Fibroblast of gingiva (primary cell): ENCODE measurements around the gene ELMO2.

Experiments
- DNase-seq: peaks from one replicate; pipeline ENCODE4 v3.0.0-alpha.2; 2011; ENCODE audit warnings: low read depth

The ELMO2 gene, protein sequence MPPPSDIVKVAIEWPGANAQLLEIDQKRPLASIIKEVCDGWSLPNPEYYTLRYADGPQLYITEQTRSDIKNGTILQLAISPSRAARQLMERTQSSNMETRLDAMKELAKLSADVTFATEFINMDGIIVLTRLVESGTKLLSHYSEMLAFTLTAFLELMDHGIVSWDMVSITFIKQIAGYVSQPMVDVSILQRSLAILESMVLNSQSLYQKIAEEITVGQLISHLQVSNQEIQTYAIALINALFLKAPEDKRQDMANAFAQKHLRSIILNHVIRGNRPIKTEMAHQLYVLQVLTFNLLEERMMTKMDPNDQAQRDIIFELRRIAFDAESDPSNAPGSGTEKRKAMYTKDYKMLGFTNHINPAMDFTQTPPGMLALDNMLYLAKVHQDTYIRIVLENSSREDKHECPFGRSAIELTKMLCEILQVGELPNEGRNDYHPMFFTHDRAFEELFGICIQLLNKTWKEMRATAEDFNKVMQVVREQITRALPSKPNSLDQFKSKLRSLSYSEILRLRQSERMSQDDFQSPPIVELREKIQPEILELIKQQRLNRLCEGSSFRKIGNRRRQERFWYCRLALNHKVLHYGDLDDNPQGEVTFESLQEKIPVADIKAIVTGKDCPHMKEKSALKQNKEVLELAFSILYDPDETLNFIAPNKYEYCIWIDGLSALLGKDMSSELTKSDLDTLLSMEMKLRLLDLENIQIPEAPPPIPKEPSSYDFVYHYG

DNA sequence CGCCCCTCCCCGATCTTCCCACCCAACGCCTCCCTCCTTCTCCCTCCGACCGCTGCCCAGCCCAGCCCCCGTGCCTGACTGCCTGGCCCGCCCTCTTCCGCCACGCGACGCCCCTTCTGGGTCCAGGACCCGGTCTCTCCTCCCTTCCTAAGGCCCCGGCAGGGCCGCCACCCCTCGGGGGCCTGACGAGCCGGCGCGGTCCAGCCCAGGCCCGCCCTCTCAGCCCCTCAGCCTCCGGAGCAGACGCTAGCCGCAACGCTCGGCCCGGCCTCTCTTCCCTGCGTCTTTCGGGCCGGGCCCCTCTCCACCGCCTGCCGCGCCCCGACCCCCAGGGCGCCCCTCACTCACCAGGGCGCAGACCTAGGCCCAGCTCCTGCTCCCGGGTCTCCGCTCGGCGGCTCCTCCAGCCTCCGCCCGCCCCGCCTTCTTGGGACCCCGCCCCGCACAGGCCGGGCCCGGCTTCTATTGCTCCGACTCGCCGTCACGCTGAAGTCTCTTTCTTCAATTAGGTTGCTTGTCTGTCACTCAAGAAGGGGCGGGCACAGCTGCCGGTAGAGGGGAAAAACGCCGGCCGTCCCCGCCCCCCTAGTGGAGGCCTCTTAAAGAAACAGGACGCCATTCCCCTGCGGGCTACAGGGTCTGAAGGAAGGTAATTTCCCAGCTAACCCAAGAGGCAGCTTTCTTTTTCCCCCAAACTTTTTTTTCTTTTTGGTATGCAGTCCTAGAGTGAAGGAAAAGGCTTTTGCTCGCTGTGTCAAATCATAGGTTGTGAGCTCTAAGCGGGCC, at the start of gene ELMO2:
Gene ELMO2 (minus strand): TSS at position 416 of the 786 bp plus-strand sequence. CDS start 12,133 bp downstream, outside the sequence.
- DNase-seq: peak; percentile 95

- no peak for DNase-seq
Measured at GRCh38 chr20:46455729-46456128, 49.3 kb upstream of the ELMO2 start.

DNA sequence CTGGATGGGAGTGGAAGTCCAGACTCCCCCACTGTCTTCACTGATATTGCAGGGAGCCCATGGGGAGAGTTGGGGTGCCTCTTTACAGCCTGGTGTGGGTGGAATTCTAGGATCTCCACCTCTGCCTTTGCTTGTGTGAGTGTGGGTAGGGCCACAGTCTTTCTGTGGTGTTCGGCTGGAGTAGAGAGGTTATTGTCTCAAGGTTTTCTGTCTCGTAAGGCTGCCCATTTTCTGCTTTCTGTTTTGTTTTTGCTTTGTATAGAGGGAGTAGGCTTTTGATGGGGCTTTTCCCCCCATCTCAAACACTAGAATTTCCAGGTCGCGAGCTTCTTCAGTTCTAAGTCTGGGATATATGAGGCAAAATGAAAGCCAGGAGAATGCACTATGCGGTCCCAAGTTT, 40.4 kb upstream of the ELMO2 start:
- no peak for DNase-seq

GRCh38 chr20:46439837-46440236, 33.4 kb upstream of the ELMO2 start:
- no peak for DNase-seq

DNA sequence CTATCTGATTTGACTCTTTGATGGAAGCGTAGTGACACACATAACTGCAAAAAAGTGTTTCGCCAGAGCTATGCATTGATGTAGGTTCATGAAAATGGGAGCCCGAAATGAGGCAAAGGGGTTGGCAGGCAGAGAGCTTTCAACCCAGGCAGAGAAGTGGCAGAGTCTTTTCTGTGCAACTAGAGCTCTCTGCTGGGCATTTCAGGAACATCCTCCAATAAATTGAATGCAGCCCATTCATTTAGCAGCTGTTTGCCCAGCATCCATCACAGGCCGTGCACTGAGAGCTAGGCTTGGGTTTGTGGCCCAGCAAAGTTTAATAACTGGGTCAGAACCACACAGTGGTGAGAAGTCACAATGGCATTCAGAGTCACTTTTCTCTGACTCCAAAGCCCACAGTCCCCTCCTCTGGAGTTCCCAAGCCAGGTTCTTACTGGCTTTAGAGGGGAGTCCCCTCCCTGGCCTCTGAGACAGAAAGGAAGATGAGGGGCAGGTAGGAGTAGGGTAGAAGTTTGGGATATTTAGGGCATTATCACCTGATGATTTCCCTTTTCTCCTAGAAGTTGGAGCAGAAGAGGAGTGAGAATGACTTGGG, 31.8 kb upstream of the ELMO2 start:
- peak; percentile 42 for DNase-seq

DNA sequence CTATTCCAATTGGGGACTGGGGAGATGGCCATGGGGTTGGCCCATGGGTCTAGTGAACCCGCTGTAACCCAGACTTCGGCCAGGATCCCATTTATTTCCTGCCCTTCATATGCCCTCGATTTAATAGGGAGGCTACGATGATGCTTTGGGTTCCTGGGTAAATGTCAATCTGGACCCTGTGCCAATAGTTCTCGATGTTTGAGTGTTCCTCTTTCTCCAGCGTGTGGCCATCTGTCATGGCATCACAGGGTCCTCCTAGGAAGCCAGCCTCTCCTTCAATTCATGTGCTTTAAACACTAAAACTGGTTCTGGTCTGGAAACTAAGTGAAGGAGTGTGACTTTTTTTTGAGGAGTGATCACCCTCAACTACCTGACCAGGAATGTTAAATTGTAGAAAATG, 28.7 kb upstream of the ELMO2 start:
- no peak for DNase-seq

DNA sequence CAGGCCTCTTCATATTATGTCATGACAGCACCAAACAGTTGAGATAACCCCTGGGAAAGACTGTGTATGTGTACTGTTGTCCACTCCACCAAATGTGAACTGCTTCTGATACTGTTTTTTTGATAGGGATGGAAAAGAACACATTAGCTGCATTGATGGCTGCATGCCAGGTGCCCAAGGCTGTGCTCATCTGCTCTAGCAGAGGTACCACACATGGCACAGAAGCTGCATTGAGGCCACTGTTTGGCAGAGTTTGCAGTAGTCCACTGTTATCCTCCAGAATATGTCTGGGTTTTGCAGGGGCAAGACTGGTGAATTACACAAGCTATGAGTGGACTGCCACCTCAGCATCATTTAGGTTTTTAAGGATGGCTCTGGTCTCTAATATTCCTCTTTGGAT, 28.2 kb upstream of the ELMO2 start:
- no peak for DNase-seq

- DNase-seq: no peak
Measured at GRCh38 chr20:46433051-46433450, 26.6 kb upstream of the ELMO2 start.

DNA sequence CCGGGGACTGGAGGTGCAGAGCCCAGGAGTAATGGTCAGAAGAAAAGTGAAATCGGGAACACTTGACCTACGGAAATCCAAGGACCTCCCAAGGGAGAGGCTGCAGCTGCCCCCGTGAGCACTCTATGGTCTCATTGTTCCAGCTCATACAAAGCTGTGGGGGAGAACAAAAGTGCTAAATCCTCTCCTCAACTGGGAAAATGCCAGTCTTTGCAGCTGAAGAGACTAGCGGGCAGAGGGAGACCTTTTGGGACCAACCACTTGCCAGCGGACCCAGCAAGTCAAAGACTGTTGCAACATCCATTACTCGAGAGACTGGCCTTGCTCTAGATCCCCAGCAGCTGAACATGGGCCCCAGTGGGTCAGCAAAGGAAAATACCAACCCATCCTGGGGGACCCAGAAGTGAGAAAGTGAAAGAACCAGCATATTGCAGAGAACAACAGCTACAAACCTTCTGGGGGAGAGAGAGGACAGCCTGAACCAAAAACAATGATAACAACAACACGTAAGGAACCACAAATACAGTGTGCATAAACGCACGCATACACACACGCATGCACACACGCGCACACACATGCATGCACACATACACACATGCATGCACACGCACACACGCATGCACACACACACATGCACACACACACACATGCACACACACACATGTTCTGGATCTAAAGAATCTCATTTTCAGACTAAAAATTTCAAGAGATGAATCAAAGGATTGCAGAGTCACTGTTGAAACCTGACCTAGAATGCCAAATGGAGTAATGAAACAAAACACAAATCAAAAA, 24.7 kb upstream of the ELMO2 start:
- DNase-seq: no peak

GRCh38 chr20:46427384-46427783, 21.0 kb upstream of the ELMO2 start:
- DNase-seq: no peak

DNA sequence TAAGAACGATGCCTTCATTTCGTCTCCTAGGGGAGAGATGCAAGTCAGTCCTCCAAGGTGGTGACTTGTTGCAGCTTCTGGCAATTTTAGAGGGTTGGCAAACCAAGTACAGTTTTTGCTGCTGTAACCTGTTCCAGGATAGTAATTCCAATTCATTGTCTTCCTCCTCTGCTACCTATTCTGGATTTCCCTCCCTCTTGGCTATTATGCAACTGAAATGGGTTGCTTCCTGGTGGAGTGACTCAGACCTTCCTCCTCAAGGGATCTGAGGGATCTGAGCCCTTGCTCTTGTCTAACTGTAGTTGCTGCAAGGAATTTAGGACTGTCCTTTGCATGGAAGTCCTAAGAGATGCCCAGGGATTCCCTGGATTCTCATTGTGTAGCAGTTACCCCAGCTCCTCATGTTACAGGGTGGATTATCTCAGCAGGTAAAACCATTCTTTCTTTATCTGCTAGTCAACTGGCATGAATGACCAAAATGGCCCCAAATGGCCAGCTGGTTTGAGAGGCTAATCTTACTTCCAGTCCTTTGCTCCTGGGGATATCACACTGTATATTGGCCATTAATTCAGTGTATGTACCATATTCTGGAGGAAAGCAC, 17.6 kb upstream of the ELMO2 start:
- no peak for DNase-seq

- DNase-seq: no peak
Measured at GRCh38 chr20:46423342-46423741, 16.9 kb upstream of the ELMO2 start.

GRCh38 chr20:46420878-46421277, 14.5 kb upstream of the ELMO2 start:
- no peak for DNase-seq

DNA sequence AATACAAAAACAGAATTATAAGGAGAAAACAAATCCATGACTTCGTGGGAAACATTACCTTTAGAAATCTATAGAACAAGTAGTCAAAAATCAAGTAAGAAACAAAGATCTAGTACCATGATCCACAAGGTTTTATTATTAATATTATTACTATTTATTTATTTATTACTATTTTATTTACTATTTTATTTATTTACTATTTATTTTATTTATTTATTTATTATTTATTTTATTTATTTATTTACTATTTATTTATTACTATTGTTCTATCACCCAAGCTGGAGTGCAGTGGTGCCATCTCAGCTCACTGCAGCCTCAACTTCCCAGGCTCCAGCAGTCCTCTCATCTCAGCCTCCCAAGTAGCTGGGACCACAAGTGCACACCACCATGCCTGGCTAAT, 13.5 kb upstream of the ELMO2 start:
- no peak for DNase-seq

GRCh38 chr20:46416839-46417238, 10.4 kb upstream of the ELMO2 start:
- DNase-seq: no peak

- DNase-seq: no peak
Measured at GRCh38 chr20:46416421-46416820, 10.0 kb upstream of the ELMO2 start.

GRCh38 chr20:46415773-46416172, 9.4 kb upstream of the ELMO2 start:
- DNase-seq: no peak

GRCh38 chr20:46414608-46415007, 8.2 kb upstream of the ELMO2 start:
- no peak for DNase-seq

GRCh38 chr20:46411637-46412036, 5.2 kb upstream of the ELMO2 start:
- no peak for DNase-seq

GRCh38 chr20:46408281-46408731, 1.9 kb upstream of the ELMO2 start:
- no peak for DNase-seq

DNA sequence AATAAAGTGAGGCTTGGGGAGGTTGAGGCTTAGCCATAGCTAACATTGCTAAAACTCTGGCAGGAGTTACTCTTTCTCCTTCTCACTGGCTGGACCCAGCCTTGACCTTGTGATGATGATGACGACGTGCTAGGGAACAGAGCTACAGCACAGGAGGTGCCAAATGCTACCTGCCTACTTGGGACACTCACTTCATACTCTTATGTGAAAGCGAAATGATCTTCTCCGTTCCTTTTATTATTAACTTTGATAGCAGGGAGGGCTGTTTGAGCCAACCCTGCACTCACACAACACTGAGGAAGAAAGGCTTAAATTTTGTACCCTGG, 1.2 kb upstream of the ELMO2 start:
- no peak for DNase-seq
